ENCODE measurements around the gene LAP3. TPM values are rescaled to one million over a fixed set of nuclear protein-coding genes. Genes with fewer than 3 reads are reported as not detected.

The LAP3 gene
- total RNA-seq, 4 donors from 2014 or later: 10.9 to 87.1 (median 50.8) TPM

DNA sequence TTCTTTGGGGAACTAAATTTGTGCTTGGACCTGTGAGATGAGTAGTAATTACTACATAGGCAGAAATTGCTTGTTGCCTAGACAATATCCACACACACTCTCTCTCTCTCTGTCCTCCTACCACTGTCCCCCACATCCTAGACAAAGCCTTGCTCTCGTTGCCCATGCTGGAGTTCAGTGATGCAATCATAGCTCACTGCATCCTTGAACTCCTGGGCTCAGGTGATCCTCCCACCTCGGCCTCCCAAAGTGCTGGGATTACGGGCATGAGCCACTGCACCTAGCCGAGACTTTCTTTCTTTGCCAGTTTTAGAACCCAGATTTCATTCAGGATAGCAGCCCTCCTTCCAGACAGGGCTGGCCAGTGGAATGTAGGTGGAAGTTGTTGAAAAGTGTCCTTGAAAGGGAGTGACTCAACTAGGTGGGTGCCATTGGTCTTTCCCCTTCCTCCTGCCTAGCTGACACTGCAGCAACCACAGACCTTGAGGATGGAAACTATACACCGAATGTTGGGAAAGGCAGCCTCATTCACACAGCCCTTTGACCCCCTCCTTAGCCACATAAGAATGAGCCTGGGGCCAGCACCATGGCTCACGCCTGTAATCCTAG is 16.8 kb upstream of the LAP3 start:
- no peak overlapping the region for H3K4me3 ChIP-seq
- no peaks in the 10 kb centered on the region for H3K9me3 ChIP-seq
- TF ChIP-seq POLR2A (IDR thresholded peaks at IDR 0.05): no peak
- TF ChIP-seq, protein P1, sequence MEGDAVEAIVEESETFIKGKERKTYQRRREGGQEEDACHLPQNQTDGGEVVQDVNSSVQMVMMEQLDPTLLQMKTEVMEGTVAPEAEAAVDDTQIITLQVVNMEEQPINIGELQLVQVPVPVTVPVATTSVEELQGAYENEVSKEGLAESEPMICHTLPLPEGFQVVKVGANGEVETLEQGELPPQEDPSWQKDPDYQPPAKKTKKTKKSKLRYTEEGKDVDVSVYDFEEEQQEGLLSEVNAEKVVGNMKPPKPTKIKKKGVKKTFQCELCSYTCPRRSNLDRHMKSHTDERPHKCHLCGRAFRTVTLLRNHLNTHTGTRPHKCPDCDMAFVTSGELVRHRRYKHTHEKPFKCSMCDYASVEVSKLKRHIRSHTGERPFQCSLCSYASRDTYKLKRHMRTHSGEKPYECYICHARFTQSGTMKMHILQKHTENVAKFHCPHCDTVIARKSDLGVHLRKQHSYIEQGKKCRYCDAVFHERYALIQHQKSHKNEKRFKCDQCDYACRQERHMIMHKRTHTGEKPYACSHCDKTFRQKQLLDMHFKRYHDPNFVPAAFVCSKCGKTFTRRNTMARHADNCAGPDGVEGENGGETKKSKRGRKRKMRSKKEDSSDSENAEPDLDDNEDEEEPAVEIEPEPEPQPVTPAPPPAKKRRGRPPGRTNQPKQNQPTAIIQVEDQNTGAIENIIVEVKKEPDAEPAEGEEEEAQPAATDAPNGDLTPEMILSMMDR (IDR thresholded peaks at IDR 0.05): no peak
- no peaks in the 10 kb centered on the region for H3K4me1 ChIP-seq
- no peaks in the 10 kb centered on the region for H3K27me3 ChIP-seq
- H3K27ac ChIP-seq: no peak overlapping the region
- DNase-seq: no peak
- H3K36me3 ChIP-seq: no peaks in the 10 kb centered on the region
- intact Hi-C loops (cut with DNase I; ENCODE audit: low total_unique reads): no loop called here

DNA sequence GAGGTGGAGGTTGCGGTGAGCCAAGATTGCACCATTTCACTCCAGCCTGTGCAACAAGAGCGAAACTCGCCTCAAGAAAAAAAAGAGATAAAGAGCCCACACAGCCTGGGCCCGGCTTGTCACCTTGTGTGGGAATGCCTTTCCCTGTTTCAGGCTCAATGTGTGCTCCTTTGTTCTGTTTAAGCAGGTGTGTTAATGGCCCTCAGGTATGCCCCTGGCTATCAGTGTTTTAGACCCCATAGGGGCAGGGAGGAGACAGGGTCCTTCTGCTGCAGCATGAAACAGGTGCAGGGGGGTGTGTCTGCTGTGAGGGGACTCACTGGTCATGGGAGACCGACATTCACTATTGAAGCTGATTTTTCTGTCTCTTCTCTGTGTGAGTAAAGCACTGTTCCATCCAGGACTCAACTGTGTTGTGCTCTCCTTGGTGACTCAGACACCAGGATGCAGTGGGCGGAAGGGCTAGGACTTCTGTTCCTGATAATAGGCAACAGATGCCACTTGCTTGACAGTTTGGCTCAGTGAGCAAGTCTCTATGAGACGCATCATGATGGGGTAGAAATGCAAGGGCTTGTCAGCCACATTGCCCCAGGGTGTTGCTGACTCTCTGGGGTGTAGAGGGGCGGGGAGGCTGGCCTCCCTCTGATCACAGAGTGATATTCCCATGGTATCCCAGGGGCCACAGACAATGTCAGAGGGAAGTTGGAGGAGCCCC is 15.6 kb upstream of the LAP3 start:
- Histone ChIP-seq H3K9me3 (no peaks in the 10 kb centered on the region), H3K4me3 (no peak overlapping the region)

DNA sequence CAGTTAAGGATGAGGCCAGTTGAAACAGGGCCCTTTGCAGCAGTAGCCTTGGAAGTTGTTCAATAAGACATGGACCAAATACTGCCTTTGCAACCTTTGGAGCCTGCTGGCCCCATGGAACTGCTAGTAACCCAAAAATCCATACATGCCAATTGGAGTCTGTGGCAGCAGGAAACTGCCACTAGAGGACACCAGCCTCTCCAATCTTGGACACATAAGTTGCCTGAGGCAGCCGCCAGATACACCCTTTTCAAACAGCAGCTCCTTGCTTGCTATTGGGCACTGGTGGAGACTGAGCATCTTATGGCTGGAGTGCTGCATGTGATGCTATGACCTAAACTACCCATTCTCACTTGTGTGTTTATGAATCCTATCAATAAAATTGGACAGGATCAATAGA is 14.8 kb upstream of the LAP3 start:
- H3K4me3 ChIP-seq: no peak overlapping the region
- H3K9me3 ChIP-seq: no peaks in the 10 kb centered on the region
- no peak for DNase-seq
- H3K36me3 ChIP-seq: no peaks in the 10 kb centered on the region
- H3K27ac ChIP-seq: no peak overlapping the region
- intact Hi-C loops (cut with DNase I; ENCODE audit: low total_unique reads): no loop called here
- TF ChIP-seq POLR2A (IDR thresholded peaks at IDR 0.05): no peak
- TF ChIP-seq, protein P1 (IDR thresholded peaks at IDR 0.05): no peak
- no peaks in the 10 kb centered on the region for H3K4me1 ChIP-seq
- H3K27me3 ChIP-seq: no peaks in the 10 kb centered on the region

More for the DNA sequence above, 15.6 kb upstream of the LAP3 start:
- H3K27me3 ChIP-seq: no peaks in the 10 kb centered on the region
- H3K27ac ChIP-seq: no peak overlapping the region
- intact Hi-C loops (cut with DNase I; ENCODE audit: low total_unique reads): no loop called here
- no peak for DNase-seq
- no peaks in the 10 kb centered on the region for H3K36me3 ChIP-seq
- TF ChIP-seq, protein P1 (IDR thresholded peaks at IDR 0.05): no peak
- no peak for TF ChIP-seq POLR2A (IDR thresholded peaks at IDR 0.05)
- H3K4me1 ChIP-seq: no peaks in the 10 kb centered on the region

- no peaks in the 10 kb centered on the region for H3K36me3 ChIP-seq
- no peaks in the 10 kb centered on the region for H3K4me1 ChIP-seq
- H3K4me3 ChIP-seq: no peak overlapping the region
- no peaks in the 10 kb centered on the region for H3K9me3 ChIP-seq
- intact Hi-C loops (cut with DNase I; ENCODE audit: low total_unique reads): no loop called here
- no peaks in the 10 kb centered on the region for H3K27me3 ChIP-seq
- DNase-seq: no peak
- no peak overlapping the region for H3K27ac ChIP-seq
- TF ChIP-seq, protein P1 (IDR thresholded peaks at IDR 0.05): no peak
- no peak for TF ChIP-seq POLR2A (IDR thresholded peaks at IDR 0.05)
Observed at GRCh38 chr4:17565846-17566245, 11.2 kb upstream of the LAP3 start.

- TF ChIP-seq POLR2A (IDR thresholded peaks at IDR 0.05): no peak
- TF ChIP-seq, protein P1 (IDR thresholded peaks at IDR 0.05): no peak
- Histone ChIP-seq H3K27me3 (no peaks in the 10 kb centered on the region), H3K36me3 (no peaks in the 10 kb centered on the region), H3K9me3 (no peaks in the 10 kb centered on the region), H3K4me3 (no peak overlapping the region), H3K27ac (no peak overlapping the region), H3K4me1 (no peaks in the 10 kb centered on the region)
- intact Hi-C loops (cut with DNase I; ENCODE audit: low total_unique reads): no loop called here
- DNase-seq: no peak
Observed at GRCh38 chr4:17567271-17567670, 9.7 kb upstream of the LAP3 start.

All from uterus (tissue), 4 donors.